H1 (cell line): ENCODE measurements around the gene RAB3GAP1. TPM values are rescaled to one million over a fixed set of nuclear protein-coding genes. Genes with fewer than 3 reads are reported as not detected.

ENCODE experiments used
- CTCF ChIA-PET: fragments of 300-600 bp; sonication (Branson Sonifier 250); formaldehyde crosslinking; loops from one replicate; lab custom pipeline; 2021; ENCODE audit not compliant: partially characterized antibody; lab: Charles Lee
- POLR2A ChIA-PET: fragments of 300-600 bp; sonication (Branson Sonifier 250); formaldehyde crosslinking; loops from one replicate; lab custom pipeline; 2021; ENCODE audit warnings: inconsistent platforms; ENCODE audit not compliant: partially characterized antibody; lab: Charles Lee
- DNase-seq, 2 experiments: peaks; one replicate each; pipeline versions ENCODE4 v3.0.0 to v3.0.0-alpha.2; 2010 to 2022; ENCODE audit warnings: low spot score in 2 of 2, low read depth in 1 of 2, mixed read lengths in 1 of 2
- FAIRE-seq: peaks from 2 replicates; lab custom pipeline; 2011; peaks lifted over from hg19 to GRCh38; lab: Jason Lieb, UNC
- H2AFZ ChIP-seq: 2 replicates; pipeline ENCODE4 v1.8.1; 2012; ENCODE audit warnings: low read length, inconsistent platforms
- H2AK5ac ChIP-seq: 2 replicates; pipeline ENCODE4 v1.6.1; 2013; ENCODE audit warnings: low read depth, low read length
- H2BK120ac ChIP-seq: replicated peaks from 2 replicates; pipeline ENCODE3; 2013; ENCODE audit warnings: low read depth, low read length, inconsistent platforms
- H2BK12ac ChIP-seq: 2 replicates; pipeline ENCODE4 v1.6.1; 2013; ENCODE audit warnings: low read depth, low read length
- H2BK15ac ChIP-seq: 2 replicates; pipeline ENCODE4 v1.6.1; 2013; ENCODE audit warnings: low read length
- H2BK20ac ChIP-seq: 2 replicates; pipeline ENCODE4 v1.6.1; 2013; ENCODE audit warnings: low read length
- H2BK5ac ChIP-seq: 2 replicates; pipeline ENCODE4 v1.6.1; 2013; ENCODE audit warnings: low read depth, low read length
- H3K14ac ChIP-seq: 2 replicates; pipeline ENCODE4 v1.6.1; 2013; ENCODE audit warnings: inconsistent platforms; ENCODE audit not compliant: insufficient read length
- H3K18ac ChIP-seq: 2 replicates; pipeline ENCODE4 v1.6.1; 2013; ENCODE audit warnings: low read length; ENCODE audit errors: extremely low read depth
- H3K23ac ChIP-seq: 2 replicates; pipeline ENCODE4 v1.6.1; 2013; ENCODE audit warnings: inconsistent platforms; ENCODE audit not compliant: insufficient read length
- H3K23me2 ChIP-seq: 2 replicates; pipeline ENCODE4 v1.6.1; 2013; ENCODE audit warnings: low read depth, low read length
- H3K27ac ChIP-seq: 2 replicates; pipeline ENCODE4 v1.6.1; 2011; ENCODE audit warnings: low read depth, low read length, inconsistent platforms
- H3K27me3 ChIP-seq, 4 experiments: replicated peaks in 1 of 4; 1 replicate in 1 of 4; 2 replicates in 3 of 4; pipeline versions ENCODE4 v1.6.1 to v1.8.1; 2011 to 2013; ENCODE audit warnings: low read length in 3 of 4, mild to moderate bottlenecking in 3 of 4, inconsistent platforms in 2 of 4, mixed read lengths in 2 of 4, moderate library complexity in 1 of 4; ENCODE audit not compliant: control insufficient read depth in 3 of 4, insufficient read depth in 3 of 4; ENCODE audit errors: extremely low read depth in 1 of 4
- H3K36me3 ChIP-seq, 4 experiments: 2 replicates each; pipeline versions ENCODE4 v1.6.1 to v1.8.1; 2011 to 2013; ENCODE audit warnings: mild to moderate bottlenecking in 4 of 4, low read length in 3 of 4, moderate library complexity in 2 of 4, control low read depth in 1 of 4, inconsistent platforms in 1 of 4; ENCODE audit not compliant: insufficient read depth in 4 of 4, control insufficient read depth in 2 of 4
- H3K4ac ChIP-seq: replicated peaks from 2 replicates; pipeline ENCODE3; 2013; ENCODE audit warnings: low read length, low read depth, mixed read lengths, inconsistent platforms; ENCODE audit not compliant: insufficient read length
- H3K4me1 ChIP-seq, 4 experiments: replicated peaks in 1 of 4; 1 replicate in 1 of 4; 2 replicates in 3 of 4; pipeline versions ENCODE4 v1.6.1 to v1.8.1; 2011 to 2013; ENCODE audit warnings: low read length in 3 of 4, inconsistent platforms in 2 of 4, mixed read lengths in 1 of 4; ENCODE audit not compliant: insufficient read depth in 4 of 4, control insufficient read depth in 3 of 4
- H3K4me2 ChIP-seq, 2 experiments: 2 replicates each; pipeline versions ENCODE4 v1.6.1 to v1.8.1; 2011 to 2013; ENCODE audit warnings: low read depth in 2 of 2, low read length in 2 of 2, control low read depth in 1 of 2, inconsistent platforms in 1 of 2, mild to moderate bottlenecking in 1 of 2; ENCODE audit not compliant: insufficient read depth in 1 of 2
- H3K4me3 ChIP-seq, 4 experiments: fragments of 200-600, 300-600 bp in 1 of 4; sonication (generic), shearing (Covaris generic), sonication (Bioruptor Twin) in 1 of 4; 2 replicates each; pipeline versions ENCODE4 v1.5.1 to v1.8.1; 2011 to 2016; ENCODE audit warnings: low read length in 4 of 4, low read depth in 3 of 4, control low read depth in 2 of 4, inconsistent platforms in 2 of 4, mild to moderate bottlenecking in 2 of 4, mixed read lengths in 1 of 4, moderate library complexity in 1 of 4; ENCODE audit not compliant: insufficient read depth in 2 of 4; ENCODE audit errors: extremely low read depth in 1 of 4
- H3K56ac ChIP-seq: replicated peaks from 2 replicates; pipeline ENCODE3; 2013; ENCODE audit warnings: low read depth, mild to moderate bottlenecking, mixed read lengths, low read length, inconsistent platforms; ENCODE audit not compliant: insufficient read length
- H3K79me1 ChIP-seq: 2 replicates; pipeline ENCODE4 v1.6.1; 2013; ENCODE audit warnings: low read depth, low read length, control low read depth
- H3K79me2 ChIP-seq, 2 experiments: 2 replicates each; pipeline versions ENCODE4 v1.6.1 to v1.8.1; 2012 to 2013; ENCODE audit warnings: low read length in 2 of 2, mild to moderate bottlenecking in 2 of 2, inconsistent platforms in 1 of 2; ENCODE audit not compliant: insufficient read depth in 2 of 2, control insufficient read depth in 1 of 2
- H3K9ac ChIP-seq, 4 experiments: replicated peaks in 1 of 4; 1 replicate in 1 of 4; 2 replicates in 3 of 4; pipeline versions ENCODE4 v1.6.1 to v1.8.1; 2011 to 2013; ENCODE audit warnings: low read depth in 3 of 4, low read length in 3 of 4, control low read depth in 2 of 4, mild to moderate bottlenecking in 2 of 4, moderate library complexity in 2 of 4, inconsistent platforms in 1 of 4; ENCODE audit errors: extremely low read depth in 1 of 4
- H3K9me3 ChIP-seq, 2 experiments: 2 replicates each; pipeline versions ENCODE4 v1.6.1 to v1.8.1; 2012 to 2013; ENCODE audit warnings: mild to moderate bottlenecking in 2 of 2, moderate library complexity in 2 of 2, control low read depth in 1 of 2, inconsistent platforms in 1 of 2, low read depth in 1 of 2, low read length in 1 of 2, mixed read lengths in 1 of 2; ENCODE audit not compliant: insufficient read depth in 2 of 2
- H4K20me1 ChIP-seq, 2 experiments: replicated peaks in 1 of 2; 2 replicates each; pipeline versions ENCODE3 to v1.8.1; 2011 to 2013; ENCODE audit warnings: inconsistent platforms in 2 of 2, low read length in 2 of 2, mild to moderate bottlenecking in 1 of 2; ENCODE audit not compliant: insufficient read depth in 2 of 2, control insufficient read depth in 1 of 2
- H4K5ac ChIP-seq: 2 replicates; pipeline ENCODE4 v1.6.1; 2013; ENCODE audit warnings: low read length, low read depth, mixed read lengths, inconsistent platforms; ENCODE audit not compliant: insufficient read length
- H4K8ac ChIP-seq: 2 replicates; pipeline ENCODE4 v1.8.0; 2013; ENCODE audit warnings: mild to moderate bottlenecking, moderate library complexity, low read length, inconsistent platforms; ENCODE audit not compliant: insufficient read depth; ENCODE audit errors: extremely low read depth
- H4K91ac ChIP-seq: replicated peaks from 2 replicates; pipeline ENCODE3; 2013; ENCODE audit warnings: low read length, mixed read lengths, inconsistent platforms; ENCODE audit not compliant: insufficient read length
- BCL11A ChIP-seq, 2 experiments: IDR thresholded peaks; one replicate each; pipeline ENCODE4 v1.6.1; 2011; ENCODE audit warnings: low read depth in 2 of 2, low read length in 2 of 2, mild to moderate bottlenecking in 2 of 2
- CTBP2 ChIP-seq: IDR thresholded peaks from 2 replicates; pipeline ENCODE4 v1.7.0; 2011; ENCODE audit warnings: borderline replicate concordance, mild to moderate bottlenecking, moderate library complexity, mixed read lengths, low read length; ENCODE audit not compliant: insufficient read depth, insufficient read length
- EGR1 ChIP-seq: IDR thresholded peaks from 2 replicates; pipeline ENCODE4 v1.6.1; 2011; ENCODE audit warnings: low read depth, low read length, borderline replicate concordance
- HDAC6 ChIP-seq: IDR thresholded peaks from one replicate; pipeline ENCODE4 v1.7.1; 2012; ENCODE audit warnings: low read depth, mild to moderate bottlenecking, inconsistent platforms, low read length, moderate library complexity
- KDM1A ChIP-seq: fragments of 200-600, 300-600 bp; sonication (generic); IDR thresholded peaks from 2 replicates; pipeline ENCODE4 v1.7.1; 2016; ENCODE audit warnings: mild to moderate bottlenecking, low read length, borderline replicate concordance
- RAD21 ChIP-seq, 2 experiments: IDR thresholded peaks in 1 of 2; conservative IDR thresholded peaks in 1 of 2; 2 replicates each; pipeline ENCODE4 v1.6.1; 2011; ENCODE audit warnings: low read depth in 2 of 2, low read length in 2 of 2, improper control_type of control experiment in 1 of 2, inconsistent platforms in 1 of 2, mild to moderate bottlenecking in 1 of 2, moderate library complexity in 1 of 2
- RBBP5 ChIP-seq: IDR thresholded peaks from 2 replicates; pipeline ENCODE4 v1.7.1; 2012; ENCODE audit warnings: low read depth, mild to moderate bottlenecking, inconsistent platforms, low read length, moderate library complexity, borderline replicate concordance
- SAP30 ChIP-seq: fragments of 300-600 bp; sonication (generic); IDR thresholded peaks from 2 replicates; pipeline ENCODE4 v1.7.1; 2012; ENCODE audit warnings: low read length, moderate library complexity, mild to moderate bottlenecking, inconsistent platforms; ENCODE audit not compliant: insufficient read depth, insufficient replicate concordance
- SIX5 ChIP-seq: IDR thresholded peaks from 2 replicates; pipeline ENCODE4 v1.6.1; 2011; ENCODE audit warnings: mild to moderate bottlenecking, low read depth, low read length
- SP1 ChIP-seq: IDR thresholded peaks from 2 replicates; pipeline ENCODE4 v1.6.1; 2011; ENCODE audit warnings: low read depth, low read length
- SP2 ChIP-seq: IDR thresholded peaks from 2 replicates; pipeline ENCODE4 v1.6.1; 2012; ENCODE audit warnings: mild to moderate bottlenecking, low read length, inconsistent platforms
- TBP ChIP-seq: IDR thresholded peaks from 2 replicates; pipeline ENCODE4 v1.6.1; 2011; ENCODE audit warnings: low read depth, low read length, improper control_type of control experiment
- WGBS, 2 experiments: shearing (Covaris generic) in 1 of 2; methylation state at CpG; one replicate each; pipeline versions ENCODE4 v1.1.6 to v1.1.7; 2013 to 2015; ENCODE audit warnings: low lambda C conversion rate in 2 of 2, mixed read lengths in 2 of 2, inconsistent platforms in 1 of 2, low coverage in 1 of 2, missing lambda C conversion rate in 1 of 2; ENCODE audit not compliant: insufficient replicate concordance in 2 of 2, insufficient coverage in 1 of 2, insufficient read length in 1 of 2; ENCODE audit errors: extremely low coverage in 1 of 2, missing lambda C conversion rate in 1 of 2; 5-methylcytosine and 5-hydroxymethylcytosine counted together
- polyA plus RNA-seq, 7 experiments: library from polyadenylated mRNA; depleted of rRNA in 3 of 7; stranded (reverse) in 5 of 7; unstranded in 2 of 7; fragments of >200 nt in 5 of 7; fragments of 200-250 nt in 2 of 7; gene quantifications; 1 replicate in 5 of 7; 2 replicates in 1 of 7; 4 replicates in 1 of 7; pipeline versions ENCODE4 v1.2.1 to v1.2.3, GENCODE V29; 2011 to 2013; ENCODE audit warnings: missing spikeins in 2 of 7, mixed read lengths in 2 of 7
- total RNA-seq: library from RNA; stranded (reverse); fragmentation: NEBNext Ultra II Directional; extraction: Animal tissue kit (Norgen Biotek cat#: 25700); gene quantifications from 2 replicates; pipeline ENCODE4 v1.2.1, GENCODE V29; 2021

Gene RAB3GAP1
- total and polyA plus RNA-seq, 2 of the 8 experiments (the other 6 are each of a cell fraction or from before 2014, with no cell fraction given), result 9.8 to 28.6 TPM

DNA sequence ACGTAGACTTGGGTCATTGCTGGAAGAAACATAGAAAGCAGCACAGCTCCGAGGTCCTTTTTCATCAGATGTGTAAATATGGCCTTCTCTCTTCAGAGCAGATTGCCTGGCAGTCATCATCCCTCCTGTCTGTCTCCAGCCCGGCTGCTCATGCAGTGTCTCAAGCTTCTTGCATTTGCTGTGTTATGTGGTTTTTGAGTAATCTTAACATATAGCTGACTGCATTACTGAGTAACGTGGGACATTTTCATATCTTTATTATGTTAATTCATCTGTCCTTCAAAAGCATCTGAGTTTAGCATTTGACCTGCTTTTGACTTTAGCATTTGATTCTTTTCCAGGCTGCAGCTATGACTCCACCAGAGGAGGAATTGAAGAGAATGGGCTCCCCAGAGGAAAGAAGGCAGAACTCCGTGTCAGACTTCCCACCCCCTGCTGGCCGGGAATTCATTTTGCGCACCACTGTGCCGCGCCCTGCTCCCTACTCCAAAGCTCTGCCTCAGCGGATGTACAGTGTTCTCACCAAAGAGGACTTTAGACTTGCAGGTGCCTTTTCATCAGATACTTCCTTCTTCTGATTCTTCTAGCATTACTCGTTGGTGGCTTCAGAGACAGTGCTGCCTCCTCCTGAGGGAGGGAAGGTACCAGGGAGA lies 116.2 kb downstream of the RAB3GAP1 start:
- no peak overlapping the region for H3K23ac ChIP-seq
- H3K36me3 ChIP-seq, result peaks cover 6 to 49% (median 22%) of the 10 kb centered on the region in 4 experiments; a peak in 7 of 8 replicates
- ChIA-PET POLR2A (interaction anchor here (0.9 kb wide), 1 partner anchor 36 kb away, joined by 3 read pairs; no protein-coding TSS in a partner anchor), CTCF (interaction anchor here (0.6 to 1.8 kb wide), 7 partner anchors 9 to 437 kb away, joined by 3 to 4 read pairs (median 4); no protein-coding TSS in a partner anchor)
- DNase-seq (no peak), FAIRE-seq (no peak)
- no peaks in the 10 kb centered on the region for H4K20me1 ChIP-seq
- no peaks in the 10 kb centered on the region for H3K23me2 ChIP-seq
- H3K9ac ChIP-seq, result no peak overlapping the region
- H3K4me2 ChIP-seq, result no peak overlapping the region
- no peak overlapping the region for H4K5ac ChIP-seq
- H3K14ac ChIP-seq, result no peak overlapping the region
- no peak overlapping the region for H3K4ac ChIP-seq
- no peak overlapping the region for H2BK20ac ChIP-seq
- H3K27ac ChIP-seq, result no peak overlapping the region
- H3K4me1 ChIP-seq, result peaks cover 0 to 3% (median 0%) of the 10 kb centered on the region in 4 experiments; a peak in 2 of 7 replicates
- WGBS, 2 experiments, result 85% methylated on average over 11 of the region's 11 CpGs; no CpG with 5 or more reads in 1 of the 2 experiments
- H3K56ac ChIP-seq, result no peak overlapping the region
- no peaks in the 10 kb centered on the region for H3K27me3 ChIP-seq
- H2BK5ac ChIP-seq, result no peak overlapping the region
- no peak overlapping the region for H2BK15ac ChIP-seq
- H3K4me3 ChIP-seq, result no peak overlapping the region
- H2AK5ac ChIP-seq, result no peak overlapping the region
- H3K9me3 ChIP-seq, result no peaks in the 10 kb centered on the region
- TF ChIP-seq TBP (no peak), EGR1 (no peak), SP2 (no peak), CTBP2 (no peak), SIX5 (no peak), HDAC6 (no peak), SP1 (no peak), KDM1A (no peak), RBBP5 (no peak), RAD21 (IDR thresholded peaks at IDR 0.05 in 1 of 2, conservative IDR thresholded peaks at IDR 0.05 in 1 of 2; ENCODE audit: low read depth in 2 of 2, low read length in 2 of 2) (no peak), SAP30 (no peak), BCL11A (IDR thresholded peaks at IDR 0.05; ENCODE audit: low read depth in 2 of 2, low read length in 2 of 2) (no peak)
- no peak overlapping the region for H4K91ac ChIP-seq
- no peaks in the 10 kb centered on the region for H3K79me1 ChIP-seq
- no peak overlapping the region for H2AFZ ChIP-seq
- H3K79me2 ChIP-seq, result no peaks in the 10 kb centered on the region
- no peak overlapping the region for H2BK12ac ChIP-seq
- H3K18ac ChIP-seq, result no peak overlapping the region
- H4K8ac ChIP-seq, result no peak overlapping the region
- no peak overlapping the region for H2BK120ac ChIP-seq
